HG03066 (cell line): ENCODE results near the gene PABPN1L.
A peak's percentile ranks its signal among the peaks of the same experiment; 100 is the strongest.

Experiments used
- ATAC-seq: cut with Tn5 transposase; IDR thresholded peaks from one replicate; pipeline ENCODE4 v1.9.1; 2021; ENCODE audit warnings: low read depth; ENCODE audit not compliant: unreplicated experiment

The PABPN1L gene

GRCh38 chr16:88871730-88872416, 5.4 kb upstream of the PABPN1L start:
- ATAC-seq: no peak

- ATAC-seq: no peak
Measured at GRCh38 chr16:88871349-88871702, 4.9 kb upstream of the PABPN1L start.

- no peak for ATAC-seq
Measured at GRCh38 chr16:88870608-88871348, 4.3 kb upstream of the PABPN1L start.

- no peak for ATAC-seq
Measured at GRCh38 chr16:88869673-88869980, 3.2 kb upstream of the PABPN1L start.

- no peak for ATAC-seq
Measured at GRCh38 chr16:88868974-88869672, 2.7 kb upstream of the PABPN1L start.

- ATAC-seq: no peak
Measured at GRCh38 chr16:88867581-88868246, 1.3 kb upstream of the PABPN1L start.

GRCh38 chr16:88865742-88866141, 718 bp downstream of the PABPN1L start:
- no peak for ATAC-seq

- ATAC-seq: no peak
Measured at GRCh38 chr16:88865310-88865709, 1.1 kb downstream of the PABPN1L start.

- no peak for ATAC-seq
Measured at GRCh38 chr16:88864521-88864920, 1.9 kb downstream of the PABPN1L start.

- no peak for ATAC-seq
Measured at GRCh38 chr16:88864099-88864498, 2.4 kb downstream of the PABPN1L start.

- ATAC-seq: no peak
Measured at GRCh38 chr16:88863426-88863825, 3.0 kb downstream of the PABPN1L start.

- ATAC-seq: no peak
Measured at GRCh38 chr16:88862968-88863367, 3.5 kb downstream of the PABPN1L start.

- ATAC-seq: no peak
Measured at GRCh38 chr16:88861359-88861758, 5.1 kb downstream of the PABPN1L start.

- ATAC-seq: no peak
Measured at GRCh38 chr16:88859381-88860091, 6.9 kb downstream of the PABPN1L start.

- peak; percentile 50 for ATAC-seq
Measured at GRCh38 chr16:88857728-88858339, 8.6 kb downstream of the PABPN1L start.

- peak; percentile 76 for ATAC-seq
Measured at GRCh38 chr16:88856828-88857727, 9.4 kb downstream of the PABPN1L start, which contains the start of the genes GALNS and TRAPPC2L. Gene GALNS (minus strand): TSS chr16:88856947. CDS start chr16:88856877, 70 bp downstream. Gene TRAPPC2L (plus strand): TSS chr16:88857127. CDS start chr16:88857151, 24 bp downstream.

GRCh38 chr16:88856122-88856827, 10.2 kb downstream of the PABPN1L start:
- ATAC-seq: no peak

- no peak for ATAC-seq
Measured at GRCh38 chr16:88855736-88856121, 10.7 kb downstream of the PABPN1L start.
